Anterior cingulate cortex (tissue), 58 donors: ENCODE measurements around the gene TCN2.
"Not testable (repeated sequence)": the region's sequence is repeated elsewhere in the genome, so short reads cannot be mapped to it uniquely, and the experiment has no call there.

Experiments used
- DNase-seq, 58 donors: peaks; one replicate each; lab custom pipeline; 2025; lab: John Stamatoyannopoulos, UW

TCN2 gene

GRCh38 chr22:30674482-30674881 is 67.5 kb downstream of the TCN2 start:
- DNase-seq, result no peak

GRCh38 chr22:30675436-30675835 is 68.5 kb downstream of the TCN2 start:
- no peak for DNase-seq

GRCh38 chr22:30676565-30676964 is 69.6 kb downstream of the TCN2 start:
- DNase-seq, result not testable (repeated sequence)
